Caco-2 (cell line): ENCODE data around the gene SERPINB5. TPM values are rescaled to one million over a fixed set of nuclear protein-coding genes. Genes with fewer than 3 reads are reported as not detected.

Experiments
- BruUV-seq: library from RNA; stranded (reverse); fragments of 400-500 nt; replicated peaks from 2 replicates; lab custom pipeline; 2021; lab: Mats Ljungman, UMichigan
- CTCF ChIA-PET: fragments of 300-600 bp; sonication (Branson Sonifier 250); formaldehyde crosslinking; loops from one replicate; lab custom pipeline; 2022; ENCODE audit warnings: antibody characterized with exemption; lab: Charles Lee
- POLR2A ChIA-PET: fragments of 300-600 bp; sonication (Branson Sonifier 250); formaldehyde crosslinking; loops from one replicate; lab custom pipeline; 2022; ENCODE audit warnings: antibody characterized with exemption; lab: Charles Lee
- DNase-seq, 2 experiments: peaks; one replicate each; pipeline versions ENCODE4 v3.0.0 to v3.0.0-alpha.2; 2020 to 2022
- H3K27me3 ChIP-seq: replicated peaks from 2 replicates; pipeline ENCODE4 v1.6.0; 2011; ENCODE audit warnings: low read length; ENCODE audit not compliant: control insufficient read depth, insufficient read depth
- H3K36me3 ChIP-seq: 2 replicates; pipeline ENCODE4 v1.5.1; 2011; ENCODE audit warnings: low read length; ENCODE audit not compliant: control insufficient read depth, insufficient read depth
- H3K4me1 ChIP-seq: fragments of 250-450 bp; sonication (Bioruptor Pico); 2 replicates; pipeline ENCODE4 v1.5.1; 2020; ENCODE audit warnings: mild to moderate bottlenecking
- H3K4me3 ChIP-seq: 2 replicates; pipeline ENCODE4 v1.5.1; 2011; ENCODE audit warnings: low read depth, mild to moderate bottlenecking, control low read depth, low read length
- H3K9me3 ChIP-seq: fragments of 250-450 bp; sonication (Bioruptor Pico); 2 replicates; pipeline ENCODE4 v1.5.1; 2020; ENCODE audit warnings: mild to moderate bottlenecking, moderate library complexity
- H3K27ac Mint-ChIP-seq: one replicate; pipeline ENCODE4 v1.8.0; 2022; ENCODE audit warnings: mixed read lengths; ENCODE audit not compliant: unreplicated experiment
- H3K27me3 Mint-ChIP-seq: one replicate; pipeline ENCODE4 v1.8.0; 2022; ENCODE audit warnings: mixed read lengths; ENCODE audit not compliant: insufficient read depth, unreplicated experiment
- H3K36me3 Mint-ChIP-seq: one replicate; pipeline ENCODE4 v1.8.0; 2022; ENCODE audit warnings: mild to moderate bottlenecking, mixed read lengths; ENCODE audit not compliant: insufficient read depth, unreplicated experiment
- H3K4me1 Mint-ChIP-seq: one replicate; pipeline ENCODE4 v1.8.0; 2022; ENCODE audit warnings: low read depth, mixed read lengths; ENCODE audit not compliant: unreplicated experiment
- H3K4me3 Mint-ChIP-seq: one replicate; pipeline ENCODE4 v1.8.0; 2022; ENCODE audit warnings: mild to moderate bottlenecking, moderate library complexity, mixed read lengths; ENCODE audit not compliant: unreplicated experiment
- H3K9me3 Mint-ChIP-seq: one replicate; pipeline ENCODE4 v1.8.0; 2022; ENCODE audit warnings: mixed read lengths; ENCODE audit not compliant: unreplicated experiment
- intact Hi-C: fragments of 100-400 bp; cut with micrococcal nuclease; formaldehyde crosslinking; loops from one replicate; pipeline ENCODE4 v1.10.0; 2022; ENCODE audit not compliant: unreplicated experiment
- total RNA-seq: library from RNA; stranded (reverse); gene quantifications from 2 replicates; pipeline ENCODE4 v1.2.3, GENCODE V29; 2022
- TF ChIP-seq, protein P1 (sequence below), 2 experiments: fragments of 200-600 bp in 1 of 2; IDR thresholded peaks; 1 replicate in 1 of 2; 2 replicates in 1 of 2; pipeline versions ENCODE4 v1.5.1 to v1.8.0; 2011 to 2022; ENCODE audit warnings: antibody characterized with exemption in 1 of 2, control low read depth in 1 of 2, inconsistent platforms in 1 of 2, low read depth in 1 of 2, low read length in 1 of 2, mild to moderate bottlenecking in 1 of 2, moderate library complexity in 1 of 2; ENCODE audit not compliant: insufficient read depth in 1 of 2, severe bottlenecking in 1 of 2, unreplicated experiment in 1 of 2

The SERPINB5 gene
- total RNA-seq, 1 experiment from 2014 or later = not detected

DNA sequence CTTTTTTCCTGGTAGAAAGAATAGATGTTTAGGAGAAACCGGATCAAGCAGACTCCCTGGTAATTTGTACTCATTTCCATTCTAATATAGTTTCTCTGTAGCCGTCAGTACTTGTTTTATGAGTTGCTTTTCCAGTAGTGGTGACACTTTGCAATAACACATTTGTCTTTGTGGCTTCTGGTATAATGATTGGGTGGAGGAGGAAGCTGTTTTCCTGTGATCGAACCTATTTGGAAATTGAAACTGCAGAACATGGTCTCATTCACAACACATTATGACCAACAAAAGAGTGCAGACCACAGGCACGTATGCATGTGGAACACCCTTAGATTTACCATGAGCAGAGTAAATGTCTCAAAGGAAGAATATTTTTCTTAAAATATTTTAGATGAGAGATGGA is 57.9 kb downstream of the SERPINB5 start:
- Histone ChIP-seq H3K9me3 (no peaks in the 10 kb centered on the region), H3K4me3 (no peak overlapping the region), H3K27me3 (no peaks in the 10 kb centered on the region), H3K4me1 (no peaks in the 10 kb centered on the region), H3K36me3 (no peaks in the 10 kb centered on the region)
- no peak for DNase-seq
- Mint-ChIP-seq H3K9me3 (no peaks in the 10 kb centered on the region), H3K36me3 (no peaks in the 10 kb centered on the region), H3K27me3 (no peaks in the 10 kb centered on the region), H3K4me1 (no peaks in the 10 kb centered on the region), H3K4me3 (no peak overlapping the region), H3K27ac (no peak overlapping the region)
- POLR2A ChIA-PET = no interaction called here
- TF ChIP-seq, protein P1, sequence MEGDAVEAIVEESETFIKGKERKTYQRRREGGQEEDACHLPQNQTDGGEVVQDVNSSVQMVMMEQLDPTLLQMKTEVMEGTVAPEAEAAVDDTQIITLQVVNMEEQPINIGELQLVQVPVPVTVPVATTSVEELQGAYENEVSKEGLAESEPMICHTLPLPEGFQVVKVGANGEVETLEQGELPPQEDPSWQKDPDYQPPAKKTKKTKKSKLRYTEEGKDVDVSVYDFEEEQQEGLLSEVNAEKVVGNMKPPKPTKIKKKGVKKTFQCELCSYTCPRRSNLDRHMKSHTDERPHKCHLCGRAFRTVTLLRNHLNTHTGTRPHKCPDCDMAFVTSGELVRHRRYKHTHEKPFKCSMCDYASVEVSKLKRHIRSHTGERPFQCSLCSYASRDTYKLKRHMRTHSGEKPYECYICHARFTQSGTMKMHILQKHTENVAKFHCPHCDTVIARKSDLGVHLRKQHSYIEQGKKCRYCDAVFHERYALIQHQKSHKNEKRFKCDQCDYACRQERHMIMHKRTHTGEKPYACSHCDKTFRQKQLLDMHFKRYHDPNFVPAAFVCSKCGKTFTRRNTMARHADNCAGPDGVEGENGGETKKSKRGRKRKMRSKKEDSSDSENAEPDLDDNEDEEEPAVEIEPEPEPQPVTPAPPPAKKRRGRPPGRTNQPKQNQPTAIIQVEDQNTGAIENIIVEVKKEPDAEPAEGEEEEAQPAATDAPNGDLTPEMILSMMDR (IDR thresholded peaks at IDR 0.05; ENCODE audit: insufficient read depth in 1 of 2, low read depth in 1 of 2, low read length in 1 of 2, severe bottlenecking in 1 of 2, unreplicated experiment in 1 of 2) = no peak
- BruUV-seq = no TSS peak
- intact Hi-C loops = no loop called here
- CTCF ChIA-PET = no interaction called here

DNA sequence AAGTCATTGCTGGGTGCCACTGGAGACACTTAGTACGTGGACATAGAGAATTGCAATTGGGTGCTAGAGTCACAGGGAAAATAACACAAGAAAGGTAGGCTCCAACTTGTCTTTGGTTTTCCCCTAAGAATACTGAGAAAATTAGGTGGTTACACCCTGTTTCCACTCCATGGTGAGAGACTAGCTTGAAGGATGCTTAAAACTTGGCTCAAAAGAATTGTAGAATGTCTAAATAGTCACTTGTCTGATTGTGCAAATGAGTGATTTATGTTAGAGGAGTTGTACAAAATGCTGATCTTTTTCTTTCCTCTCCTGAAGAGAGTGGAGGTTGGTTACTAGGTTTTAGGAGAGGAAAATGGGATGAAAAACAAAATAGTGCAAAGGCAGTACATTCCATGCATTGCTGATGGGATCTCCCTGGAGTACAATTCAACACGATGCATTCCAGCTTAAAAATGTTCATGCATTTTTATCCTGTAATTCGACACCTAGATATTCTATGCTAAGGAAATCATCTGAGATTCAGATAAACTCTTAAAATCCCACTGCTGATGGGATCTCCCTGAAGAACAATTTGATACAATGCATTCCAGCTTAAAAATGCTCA is 63.2 kb downstream of the SERPINB5 start:
- no peak for DNase-seq
- Mint-ChIP-seq H3K9me3 (no peaks in the 10 kb centered on the region), H3K4me1 (no peaks in the 10 kb centered on the region), H3K36me3 (no peaks in the 10 kb centered on the region), H3K27ac (no peak overlapping the region), H3K4me3 (no peak overlapping the region), H3K27me3 (peaks cover 2% of the 10 kb centered on the region)
- H3K4me3 ChIP-seq = no peak overlapping the region
- no peaks in the 10 kb centered on the region for H3K36me3 ChIP-seq
- no peaks in the 10 kb centered on the region for H3K4me1 ChIP-seq
- TF ChIP-seq, protein P1 (IDR thresholded peaks at IDR 0.05; ENCODE audit: insufficient read depth in 1 of 2, low read depth in 1 of 2, low read length in 1 of 2, severe bottlenecking in 1 of 2, unreplicated experiment in 1 of 2) = no peak
- POLR2A ChIA-PET = no interaction called here
- no peaks in the 10 kb centered on the region for H3K27me3 ChIP-seq
- intact Hi-C loops = no loop called here
- no TSS peak for BruUV-seq
- H3K9me3 ChIP-seq = no peaks in the 10 kb centered on the region
- CTCF ChIA-PET = no interaction called here

DNA sequence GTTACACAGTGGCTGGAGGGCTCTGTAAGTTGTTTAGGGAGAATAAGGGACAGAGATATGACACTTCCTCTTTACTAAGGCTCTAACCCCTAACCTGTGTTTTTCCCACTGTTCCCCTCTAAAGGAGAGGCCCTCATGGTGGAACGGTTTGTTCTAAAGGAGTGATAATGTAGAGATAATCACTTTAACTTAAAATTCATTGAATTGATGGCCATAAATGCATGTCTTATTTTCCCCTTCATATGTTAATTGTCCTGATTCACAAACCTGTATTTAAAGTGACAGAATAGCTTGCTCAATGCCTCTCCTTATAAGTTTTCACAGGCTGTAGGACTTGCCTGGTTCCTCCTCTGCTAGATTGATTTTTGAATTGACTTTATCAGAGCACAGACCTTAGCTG is 65.3 kb downstream of the SERPINB5 start, which contains the start of gene SERPINB12:
Gene SERPINB12 (plus strand): TSS at position 301 of the 400 bp plus-strand sequence. CDS start 13,791 bp downstream, outside the sequence.
- CTCF ChIA-PET = no interaction called here
- no peak within 1 kb of the TSS for H3K27ac Mint-ChIP-seq
- POLR2A ChIA-PET = no interaction called here

More for the DNA sequence above, 65.3 kb downstream of the SERPINB5 start, which contains the start of gene SERPINB12:
- Histone ChIP-seq H3K36me3 (no peaks in the 10 kb centered on the region), H3K4me1 (no peaks in the 10 kb centered on the region), H3K27me3 (no peaks in the 10 kb centered on the region), H3K4me3 (no peak within 1 kb of the TSS), H3K9me3 (no peaks in the 10 kb centered on the region)
- no peaks in the 10 kb centered on the region for H3K36me3 Mint-ChIP-seq
- no peak for DNase-seq
- peaks cover 2% of the 10 kb centered on the region for H3K27me3 Mint-ChIP-seq
- no peak within 1 kb of the TSS for H3K4me3 Mint-ChIP-seq
- TF ChIP-seq, protein P1 (IDR thresholded peaks at IDR 0.05; ENCODE audit: insufficient read depth in 1 of 2, low read depth in 1 of 2, low read length in 1 of 2, severe bottlenecking in 1 of 2, unreplicated experiment in 1 of 2) = no peak
- no peaks in the 10 kb centered on the region for H3K9me3 Mint-ChIP-seq
- intact Hi-C loops = no loop called here
- H3K4me1 Mint-ChIP-seq = no peaks in the 10 kb centered on the region
- no TSS peak for BruUV-seq
